GM19468 (cell line): ENCODE data around the gene WWP2.
"Not testable (repeated sequence)": the region's sequence is repeated elsewhere in the genome, so short reads cannot be mapped to it uniquely, and the experiment has no call there.

Experiments
- ATAC-seq: cut with Tn5 transposase; IDR thresholded peaks from one replicate; pipeline ENCODE4 v1.9.1; 2021; ENCODE audit warnings: mild to moderate bottlenecking, moderate library complexity, moderate number of reproducible peaks; ENCODE audit not compliant: unreplicated experiment; ENCODE audit errors: extremely low read depth

Gene WWP2

GRCh38 chr16:69964960-69965660, 203.0 kb downstream of the WWP2 start:
- not testable (repeated sequence) for ATAC-seq

- not testable (repeated sequence) for ATAC-seq
Observed at GRCh38 chr16:69965661-69966054, 203.5 kb downstream of the WWP2 start.

- not testable (repeated sequence) for ATAC-seq
Observed at GRCh38 chr16:69967688-69968087, 205.6 kb downstream of the WWP2 start.

- not testable (repeated sequence) for ATAC-seq
Observed at GRCh38 chr16:69968125-69968524, 206.0 kb downstream of the WWP2 start.

- ATAC-seq = not testable (repeated sequence)
Observed at GRCh38 chr16:69969657-69970056, 207.5 kb downstream of the WWP2 start.

- not testable (repeated sequence) for ATAC-seq
Observed at GRCh38 chr16:69972120-69972519, 210.0 kb downstream of the WWP2 start.

GRCh38 chr16:69972935-69973334, 210.8 kb downstream of the WWP2 start:
- ATAC-seq = not testable (repeated sequence)

- ATAC-seq = not testable (repeated sequence)
Observed at GRCh38 chr16:69985196-69985595, 223.1 kb downstream of the WWP2 start.
